Activated gamma-delta T cell (primary cell): Measurements from ENCODE around the gene ZNF750.

Experiments
- DNase-seq: peaks from one replicate; lab custom pipeline; 2025; lab: John Stamatoyannopoulos, UW

ZNF750 gene

DNA sequence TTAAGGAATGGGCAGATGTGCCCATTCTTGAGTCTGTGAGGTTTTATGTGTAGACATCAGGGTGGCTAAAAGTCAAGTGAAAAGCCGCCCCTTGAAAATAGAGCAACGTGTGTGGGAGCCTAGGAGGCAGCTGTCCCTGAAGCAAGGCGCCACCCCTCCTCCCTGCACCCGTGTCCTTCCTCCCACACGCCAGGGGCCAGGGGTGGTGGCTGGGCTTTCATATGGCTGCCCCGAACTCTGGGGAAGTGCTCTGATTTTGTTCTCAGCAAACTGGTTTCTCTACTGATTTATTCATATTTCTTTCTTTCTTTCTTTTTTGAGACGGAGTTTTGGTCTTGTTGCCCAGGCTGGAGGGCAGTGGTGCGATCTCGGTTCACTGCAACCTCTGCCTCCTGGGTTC lies 4.7 kb downstream of the ZNF750 start:
- DNase-seq, result no peak

DNA sequence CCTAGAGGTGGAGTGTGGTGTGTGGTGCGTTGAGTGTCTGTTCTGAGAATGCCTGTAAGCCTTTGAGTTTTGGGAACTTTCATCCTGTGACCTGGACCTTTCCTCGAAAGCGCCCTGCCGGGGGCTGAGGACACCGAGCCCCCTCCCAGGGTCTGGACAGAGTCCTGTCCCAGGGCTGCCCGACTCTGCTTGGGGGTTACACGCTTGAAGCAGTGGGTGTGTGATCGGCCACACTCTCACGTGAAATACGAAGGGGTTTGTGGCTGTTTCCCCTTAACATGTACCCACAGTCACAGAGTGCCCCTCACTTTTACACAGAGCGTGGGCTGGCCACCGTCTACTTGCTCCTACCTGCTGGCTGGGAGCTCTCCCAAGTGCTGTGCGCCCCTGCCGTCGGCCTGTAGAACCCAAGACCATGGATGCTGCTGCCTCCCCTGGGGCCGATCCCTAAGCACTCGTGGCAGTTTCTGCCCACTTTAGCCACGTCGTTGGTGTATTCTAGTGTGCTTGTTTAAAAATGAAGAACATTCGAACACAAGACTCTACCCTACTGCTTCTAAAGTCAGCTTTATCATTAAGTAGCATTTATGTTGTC lies 6.8 kb downstream of the ZNF750 start:
- DNase-seq, result no peak

DNA sequence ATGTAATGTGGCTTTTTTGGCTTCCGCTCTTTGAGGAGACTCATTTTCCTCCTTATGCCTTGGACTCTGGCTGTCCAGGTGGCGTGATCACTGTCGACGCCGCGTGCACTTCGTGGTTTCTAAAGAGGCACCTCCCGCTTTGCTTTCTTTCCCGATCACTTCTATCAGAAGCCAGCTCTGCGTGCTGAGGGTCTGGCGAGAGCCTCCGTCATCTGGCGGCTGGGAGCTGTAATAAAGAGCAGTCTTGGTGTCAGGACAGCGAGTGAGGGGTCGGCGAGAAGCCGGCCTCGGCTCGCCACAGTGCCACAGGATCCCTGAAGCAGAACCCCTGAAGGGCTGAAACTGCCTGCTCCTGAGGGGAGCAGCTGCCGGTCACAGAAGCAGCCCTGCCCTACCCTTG lies 7.4 kb downstream of the ZNF750 start:
- DNase-seq, result no peak

DNA sequence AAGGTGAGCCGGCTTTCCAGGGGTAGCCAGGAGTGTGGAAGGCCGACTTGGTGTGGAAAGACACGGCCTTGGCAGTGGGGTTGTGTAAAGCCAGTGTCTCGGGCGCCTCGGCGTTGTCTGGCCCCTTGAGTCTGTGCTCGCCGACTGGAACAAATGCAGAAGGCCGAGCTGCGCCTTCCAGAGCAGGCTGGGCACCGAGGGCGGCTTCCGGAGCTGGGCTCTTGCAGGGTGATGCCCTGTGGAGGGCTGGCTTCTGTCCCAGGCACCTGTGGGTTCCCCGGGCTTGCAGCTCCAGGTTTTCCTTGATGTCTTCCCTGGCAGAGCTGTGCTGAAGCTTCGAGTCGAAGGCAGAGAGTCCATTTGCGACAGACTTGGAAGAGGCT lies 8.0 kb downstream of the ZNF750 start:
- no peak for DNase-seq

DNA sequence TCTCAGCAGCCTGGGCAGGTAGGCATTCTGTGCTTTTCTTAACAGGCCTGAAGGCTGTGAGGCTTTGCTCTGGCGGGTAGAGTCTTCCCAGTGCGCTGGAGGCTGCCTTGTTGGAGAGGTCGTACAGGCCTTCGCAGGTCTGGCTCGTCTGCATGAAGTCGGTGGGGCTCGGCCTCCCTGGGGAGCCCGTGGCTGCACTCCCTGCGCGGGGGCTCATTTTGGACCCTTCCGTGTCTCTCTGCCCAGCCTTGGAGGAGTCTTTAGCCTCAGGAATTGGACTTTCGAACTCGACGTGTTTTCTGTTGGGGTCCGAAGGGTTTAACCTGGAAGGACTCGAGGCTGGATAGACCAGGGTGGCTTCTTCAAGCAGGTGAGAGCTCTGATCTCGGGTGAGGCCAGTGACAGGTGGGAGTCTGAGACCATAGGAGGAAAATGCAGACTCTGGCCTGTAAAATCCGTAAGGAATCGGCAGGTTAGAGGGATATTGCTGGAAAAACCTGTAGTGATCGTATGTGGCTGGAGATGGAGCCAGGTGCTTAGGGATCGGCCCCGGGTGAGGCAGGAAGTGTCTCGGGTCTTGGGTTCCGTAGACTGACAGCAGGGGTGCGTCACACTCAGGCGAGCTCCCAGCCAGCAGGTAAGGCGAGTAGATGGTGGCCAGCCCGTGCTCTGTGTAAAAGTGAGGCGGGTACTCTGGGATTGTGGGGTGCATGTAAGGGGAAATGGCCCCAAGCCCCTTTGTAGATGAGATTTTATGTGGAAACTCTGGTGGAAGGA lies 8.6 kb downstream of the ZNF750 start:
- DNase-seq, result no peak

DNA sequence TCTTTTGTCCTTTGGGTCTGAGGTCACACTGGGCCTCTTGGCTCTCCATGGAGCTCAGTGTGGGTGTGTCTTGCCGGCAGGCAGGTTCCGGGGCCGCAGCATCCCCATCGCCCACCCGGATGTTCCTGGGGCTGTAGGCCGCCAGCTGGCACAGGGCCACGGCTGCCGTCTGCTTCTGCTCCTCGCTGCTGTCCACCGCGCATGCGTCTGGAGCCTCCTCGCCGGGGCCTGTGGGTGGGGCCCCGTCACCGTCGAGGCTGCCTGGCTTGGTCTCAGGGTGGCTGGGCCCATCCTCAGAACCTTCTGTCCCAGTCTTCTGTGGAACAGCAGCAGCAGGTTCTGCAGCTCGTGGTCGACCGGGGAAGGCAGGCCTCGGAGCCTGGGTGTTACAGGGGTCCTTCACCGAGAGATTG lies 9.6 kb downstream of the ZNF750 start:
- no peak for DNase-seq

DNA sequence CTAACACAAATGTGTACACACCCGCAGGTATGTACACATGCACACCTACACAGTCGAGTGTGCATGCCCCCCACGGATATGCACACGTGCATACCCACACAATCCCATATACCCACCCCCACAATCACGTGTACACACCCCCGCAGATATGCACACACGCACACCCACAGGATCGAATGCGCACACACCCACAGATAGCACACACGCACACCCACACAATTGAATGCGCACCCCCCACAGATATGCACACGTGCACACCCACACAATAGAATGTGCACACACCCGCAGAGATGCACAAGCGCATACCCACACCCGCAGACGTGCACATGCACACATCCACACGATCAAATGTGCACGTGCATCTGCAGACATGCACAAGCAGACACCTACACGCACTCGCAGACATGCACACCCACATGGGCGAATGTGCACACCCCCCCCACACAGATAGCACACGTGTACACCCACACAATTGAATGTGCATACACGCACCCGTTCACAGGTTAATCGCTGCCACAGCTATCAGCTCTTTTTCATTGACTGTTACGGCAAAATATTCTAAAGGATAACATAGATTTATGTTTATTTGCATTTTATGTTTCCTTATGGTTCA lies 10.8 kb downstream of the ZNF750 start:
- DNase-seq, result no peak

DNA sequence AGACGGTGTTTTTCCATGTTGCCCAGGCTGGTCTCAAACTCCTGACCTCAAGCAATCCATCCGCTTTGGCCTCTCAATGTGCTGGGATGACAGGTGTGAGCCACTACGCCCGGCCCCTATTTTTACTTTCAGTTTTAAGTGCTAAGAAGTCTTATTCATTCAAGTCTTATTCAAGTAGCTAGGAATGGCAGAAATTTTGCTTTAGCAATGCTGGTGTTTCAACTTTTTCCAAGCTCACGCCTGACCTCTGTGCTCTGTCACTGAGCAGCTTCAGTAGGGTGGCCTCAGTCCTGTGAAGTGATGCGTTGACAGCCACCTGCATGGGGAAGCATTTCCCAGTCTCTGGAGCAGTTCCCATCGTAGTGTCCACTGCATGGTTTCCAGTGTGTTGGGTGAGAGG lies 12.9 kb downstream of the ZNF750 start:
- DNase-seq, result no peak

DNA sequence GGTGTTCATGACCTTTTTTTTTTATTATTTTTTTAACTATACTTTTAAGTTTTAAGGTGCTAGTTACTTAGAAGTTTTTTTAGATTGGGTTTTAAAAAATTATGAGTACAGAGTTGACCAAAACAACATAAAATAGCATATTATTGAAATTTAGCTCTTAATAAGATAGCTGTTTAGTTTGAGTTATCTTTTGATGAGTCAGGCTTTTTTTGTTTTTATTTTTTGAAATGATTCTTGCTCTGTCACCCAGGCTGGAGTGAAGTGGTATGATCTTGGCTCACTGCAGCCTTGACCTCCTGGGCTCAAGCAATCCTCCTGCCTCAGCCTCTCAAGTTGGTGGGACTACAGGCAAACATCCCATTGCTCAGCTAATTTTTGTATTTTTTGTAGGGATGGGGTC lies 13.6 kb downstream of the ZNF750 start:
- DNase-seq, result no peak

DNA sequence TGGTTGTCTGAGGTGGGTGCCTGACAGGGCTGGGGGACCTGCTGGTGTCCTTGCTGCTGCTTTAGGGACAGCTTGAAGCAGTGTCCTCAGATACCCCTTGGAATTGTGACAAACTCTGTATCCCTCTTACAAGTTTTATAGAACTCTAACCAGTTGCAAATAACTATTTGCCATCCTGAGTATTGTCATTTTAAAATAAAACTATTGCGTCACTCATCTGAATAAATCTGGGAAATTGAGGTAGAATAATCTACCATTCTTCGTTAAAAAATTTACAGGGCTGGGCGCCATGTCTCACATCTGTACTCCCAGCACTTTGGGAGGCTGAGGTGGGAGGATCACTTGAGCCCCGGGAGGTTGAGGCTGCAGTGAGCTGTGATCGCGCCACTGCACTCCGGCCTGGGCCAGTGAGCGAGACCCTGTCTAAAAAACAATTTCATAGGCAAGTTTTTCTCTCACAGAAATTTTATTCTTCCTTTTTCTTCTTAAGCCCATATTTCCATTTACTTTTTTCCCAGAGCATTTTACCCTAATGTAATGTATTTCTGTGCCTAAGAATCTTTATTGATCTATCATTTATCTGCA lies 14.2 kb downstream of the ZNF750 start:
- no peak for DNase-seq

DNA sequence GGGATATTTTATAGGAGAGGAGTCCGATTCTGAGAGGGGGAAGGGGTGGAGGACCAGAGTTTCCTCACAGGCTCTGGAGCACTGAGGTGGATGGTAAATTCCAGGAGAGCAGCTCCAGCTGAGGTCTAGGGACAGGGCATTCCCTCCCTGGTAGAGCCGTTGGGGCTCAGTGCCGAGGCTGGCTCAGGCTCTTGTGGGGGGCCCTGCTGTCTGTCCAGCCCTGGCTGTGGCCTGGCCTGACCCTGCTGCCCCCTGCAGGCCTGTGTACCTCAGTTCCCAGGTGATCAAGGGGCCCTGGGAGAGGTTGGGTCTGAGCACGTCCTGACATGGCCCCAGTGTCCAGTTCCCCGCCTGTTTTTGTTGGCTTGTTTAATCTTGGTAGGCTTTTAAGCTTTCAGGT lies 16.8 kb downstream of the ZNF750 start:
- DNase-seq, result no peak

DNA sequence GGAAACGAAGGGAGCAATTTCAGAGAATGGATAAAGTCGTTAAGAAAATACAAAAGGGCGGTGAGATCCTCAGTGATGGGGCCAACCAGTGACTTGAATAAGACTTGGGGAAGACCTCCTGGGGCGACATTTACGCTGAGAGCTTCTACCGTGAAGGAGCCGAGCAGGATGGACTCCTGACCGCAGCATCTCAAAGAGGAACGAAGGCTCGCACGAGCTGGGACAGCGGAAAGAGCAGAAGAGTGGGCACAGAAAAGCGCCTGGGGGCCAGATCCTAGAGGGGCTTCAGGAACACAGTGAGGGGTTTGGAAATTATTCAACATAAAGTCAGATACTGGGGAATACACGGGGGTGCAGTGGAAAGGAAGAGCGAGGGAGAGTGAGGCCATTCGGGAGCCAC lies 17.5 kb downstream of the ZNF750 start:
- DNase-seq, result no peak

DNA sequence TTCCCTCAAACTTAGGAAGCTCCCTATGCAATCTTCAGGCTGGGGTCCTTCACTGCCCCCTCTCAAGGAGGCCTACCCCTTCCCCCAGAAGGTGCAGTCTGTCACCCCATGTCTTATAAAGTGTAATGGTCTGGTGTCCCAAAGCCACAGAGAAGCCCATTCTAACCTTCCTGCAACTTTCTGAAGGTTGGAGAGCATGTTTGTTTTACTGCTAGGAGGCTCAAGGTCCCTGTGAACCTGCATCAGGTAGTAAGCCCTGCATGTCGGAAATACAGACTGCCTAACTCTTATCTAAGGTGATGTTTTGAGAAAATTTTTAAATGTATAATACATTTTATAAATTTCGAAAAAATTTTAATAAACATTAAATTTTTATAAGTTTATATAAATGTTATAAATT lies 18.3 kb downstream of the ZNF750 start:
- DNase-seq, result no peak

DNA sequence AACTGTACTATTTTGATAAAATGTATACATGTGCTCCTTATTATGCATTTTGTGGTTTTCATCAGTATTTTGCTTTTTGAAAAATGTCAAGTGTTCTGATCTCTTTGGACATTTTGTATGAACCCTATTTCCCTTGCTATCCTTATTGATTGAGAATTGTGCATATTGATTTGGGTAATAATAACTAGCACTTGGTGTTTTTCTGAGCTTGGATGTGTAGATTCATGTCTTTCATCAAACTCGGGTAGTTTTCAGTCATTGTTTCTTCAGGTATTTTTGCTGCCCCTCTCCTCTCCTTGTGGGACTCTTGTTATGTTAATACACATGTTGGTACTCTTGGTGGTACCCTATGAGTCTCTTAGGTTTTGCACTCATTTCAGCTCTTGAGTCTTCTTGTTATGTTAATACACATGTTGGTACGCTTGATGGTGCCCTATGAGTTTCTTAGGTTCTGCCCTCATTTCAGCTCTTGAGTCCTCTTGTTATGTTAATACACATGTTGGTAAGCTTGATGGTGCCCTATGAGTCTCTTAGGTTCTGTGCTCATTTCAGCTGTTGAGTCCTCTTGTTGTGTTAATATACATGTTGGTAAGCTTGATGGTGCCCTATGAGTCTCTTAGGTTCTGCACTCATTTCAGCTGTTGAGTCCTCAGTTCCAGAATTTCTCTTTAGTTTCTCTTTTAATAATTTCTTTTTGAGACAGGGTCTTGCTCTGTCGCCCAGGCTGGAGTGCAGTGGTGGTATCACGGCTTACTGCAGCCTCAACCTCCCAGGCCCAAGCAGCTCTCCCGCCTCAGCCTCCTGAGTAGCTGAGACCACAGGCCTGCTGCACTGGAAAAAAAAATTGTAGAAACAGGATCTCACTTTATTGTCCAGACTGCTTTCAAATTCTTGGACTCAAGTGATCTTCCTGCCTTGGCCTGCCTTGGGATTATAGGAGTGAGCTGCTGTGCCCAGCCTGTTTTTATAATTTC lies 19.3 kb downstream of the ZNF750 start:
- DNase-seq, result no peak

DNA sequence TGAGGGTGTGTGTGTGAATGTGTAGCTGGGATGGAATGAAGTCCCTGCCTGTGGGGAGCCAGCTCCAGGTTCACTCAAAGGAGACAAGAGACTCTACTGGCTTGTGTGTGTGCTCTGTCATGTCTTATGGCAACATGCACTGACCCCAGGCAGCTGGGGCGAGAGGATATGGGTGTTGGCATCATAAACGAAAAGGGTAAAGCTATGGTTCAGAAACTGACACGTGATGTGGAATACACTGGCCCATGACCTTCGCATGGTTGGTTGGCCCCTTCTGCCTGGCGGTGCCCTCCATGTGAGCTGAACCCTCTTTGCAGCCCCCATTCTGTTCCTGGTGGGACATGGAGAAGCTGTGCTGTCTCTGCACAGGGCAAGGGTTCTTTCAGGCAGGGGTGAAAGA lies 21.9 kb downstream of the ZNF750 start:
- no peak for DNase-seq

DNA sequence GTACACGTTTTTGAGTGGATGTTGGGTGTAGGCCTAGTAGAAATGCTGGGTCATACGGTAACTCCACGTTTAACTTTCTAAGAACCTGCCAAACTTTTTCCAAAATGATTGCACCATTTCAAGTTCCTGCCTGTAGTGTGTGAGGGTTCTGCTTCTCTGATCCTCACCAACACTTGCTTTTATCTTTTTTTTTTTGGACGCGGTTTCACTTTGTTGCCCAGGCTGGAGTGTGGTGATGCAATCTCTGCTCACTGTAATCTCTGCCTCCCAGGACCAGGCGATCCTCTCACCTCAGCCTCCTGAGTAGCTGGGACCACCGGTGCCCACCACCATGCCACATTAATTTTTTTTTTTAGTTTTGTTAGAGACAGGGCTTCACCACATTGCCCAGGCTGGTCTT lies 23.5 kb downstream of the ZNF750 start:
- no peak for DNase-seq

DNA sequence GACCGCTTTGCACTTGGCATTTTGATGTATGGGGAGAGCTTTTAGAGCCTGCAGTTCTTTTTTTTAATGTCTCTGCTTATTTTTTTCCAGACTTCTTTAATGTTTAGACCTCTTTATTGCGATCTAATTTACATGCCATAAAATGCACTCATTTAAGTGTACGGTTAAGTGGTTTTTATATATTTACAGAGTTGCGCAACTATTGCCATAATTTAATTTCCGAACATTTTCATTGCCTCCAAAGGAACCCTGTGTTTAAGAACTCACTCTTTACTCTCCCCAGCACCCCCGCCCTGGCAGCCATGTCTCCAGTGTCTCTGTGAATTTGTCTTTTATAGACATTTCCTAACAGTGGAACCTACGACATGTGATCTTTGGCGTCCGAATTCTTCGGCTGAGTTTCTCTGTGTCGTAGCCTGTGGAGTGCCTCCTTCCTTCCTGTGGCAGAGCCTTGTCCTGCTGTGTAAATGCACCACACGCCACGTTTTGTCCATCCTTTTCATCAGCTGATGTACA lies 24.0 kb downstream of the ZNF750 start:
- no peak for DNase-seq

DNA sequence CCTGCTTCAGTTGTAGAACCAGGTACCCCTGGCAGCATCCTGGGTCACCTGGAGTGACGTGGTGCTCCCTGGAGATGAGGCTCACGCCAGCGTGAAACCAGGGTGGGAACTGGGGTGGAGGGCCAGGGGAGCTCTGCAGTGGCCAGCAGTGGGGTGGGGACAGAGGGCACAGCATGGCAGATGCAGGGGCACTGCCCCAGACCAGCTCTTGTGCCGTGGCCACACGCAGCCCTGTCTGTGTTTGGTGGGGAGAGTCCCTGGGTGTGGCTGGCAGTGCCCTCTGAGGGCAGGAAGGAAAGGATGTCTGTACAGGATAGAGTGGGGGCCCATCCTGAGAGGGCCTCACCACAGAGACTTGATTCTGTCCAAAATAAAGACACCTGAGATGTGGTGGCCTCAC lies 24.5 kb downstream of the ZNF750 start:
- DNase-seq, result no peak

DNA sequence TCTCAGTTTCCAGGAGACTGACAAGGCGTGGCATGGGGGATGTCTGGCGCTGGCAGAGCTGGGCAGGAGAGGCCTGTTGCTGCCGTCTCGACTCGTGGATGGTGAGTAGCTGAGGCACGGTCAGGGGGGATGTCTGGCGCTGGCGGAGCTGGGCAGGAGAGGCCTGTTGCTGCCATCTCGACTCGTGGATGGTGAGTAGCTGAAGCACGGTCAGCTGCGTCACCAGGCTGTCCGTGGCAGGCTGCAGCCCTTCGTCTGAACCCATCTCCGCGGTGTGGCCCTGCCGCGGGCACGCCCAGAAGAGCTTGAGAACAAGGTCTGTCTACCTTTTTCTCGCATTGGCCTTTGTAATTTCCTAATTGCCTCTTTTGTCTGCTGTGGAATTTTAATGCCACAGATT lies 25.0 kb downstream of the ZNF750 start:
- no peak for DNase-seq

DNA sequence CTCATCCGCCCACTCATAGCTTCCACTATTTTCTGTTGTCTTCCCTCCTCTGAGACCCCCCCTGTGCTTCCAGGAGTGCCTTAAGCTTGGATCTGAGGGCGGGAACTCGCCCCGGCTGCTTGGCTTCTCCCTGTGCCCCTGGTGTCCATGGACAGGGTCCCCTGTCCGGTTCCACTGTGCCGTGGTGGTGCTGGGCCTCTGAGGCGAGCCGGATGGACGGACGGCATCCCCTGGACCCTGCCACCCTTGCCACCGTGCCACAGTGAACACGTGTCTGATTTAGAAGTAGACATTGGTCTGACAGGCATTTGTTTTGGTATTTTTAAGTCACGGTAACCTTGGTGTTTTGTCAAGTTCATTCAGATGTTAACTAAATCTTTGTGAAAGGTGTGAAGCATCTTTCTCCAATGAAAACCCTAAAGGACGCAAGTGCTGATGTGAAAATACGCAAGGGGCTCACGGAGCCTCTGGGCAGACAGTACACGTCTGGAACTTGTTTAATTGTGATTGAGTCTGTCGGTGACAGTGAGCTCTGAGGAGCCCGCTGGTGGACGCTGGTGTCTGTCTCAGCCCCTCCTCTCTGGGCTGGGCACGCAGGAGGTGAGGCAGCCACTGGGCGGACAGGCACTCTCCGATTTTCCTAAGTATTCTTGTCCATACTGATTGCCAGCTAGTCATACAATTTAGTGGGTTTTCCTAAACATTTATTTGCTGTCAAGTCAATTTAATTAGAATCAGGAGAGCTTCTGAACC lies 26.3 kb downstream of the ZNF750 start:
- DNase-seq, result no peak

DNA sequence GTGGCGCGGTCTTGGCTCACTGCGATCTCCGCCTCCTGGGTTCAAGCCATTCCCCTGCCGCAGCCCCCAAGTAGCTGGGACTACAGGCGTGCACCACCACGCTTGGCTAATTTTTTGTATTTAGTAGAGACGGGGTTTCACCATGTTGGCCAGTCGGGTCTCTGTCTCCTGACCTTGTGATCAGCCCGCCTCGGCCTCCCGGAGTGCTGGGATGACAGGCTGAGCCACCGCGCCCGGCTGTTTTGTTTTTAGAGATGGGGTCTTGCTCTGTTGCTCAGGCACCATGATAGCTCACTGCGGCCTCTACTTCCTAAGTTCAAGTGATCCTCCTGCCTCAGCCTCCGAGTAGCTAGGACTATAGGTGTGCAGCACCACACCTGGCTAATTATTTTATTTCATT lies 27.2 kb downstream of the ZNF750 start:
- no peak for DNase-seq
